DOHH2 (cell line): ENCODE results near the gene MAGI1.

Source experiments
- H3F3A ChIP-seq: fragments of 200-600 bp; sonication (generic), shearing (Covaris generic); 2 replicates; pipeline ENCODE4 v1.6.0; 2016; ENCODE audit warnings: antibody characterized with exemption, mild to moderate bottlenecking; ENCODE audit not compliant: control insufficient read depth, insufficient read depth
- H3K27ac ChIP-seq: fragments of 200-600 bp; sonication (generic); 2 replicates; pipeline ENCODE4 v1.5.1; 2014; ENCODE audit warnings: low read depth, mild to moderate bottlenecking, low read length, moderate library complexity
- H3K27me3 ChIP-seq: fragments of 200-600 bp; sonication (generic); 2 replicates; pipeline ENCODE4 v1.6.1; 2014; ENCODE audit warnings: mild to moderate bottlenecking, low read length, mixed read lengths; ENCODE audit not compliant: control insufficient read depth
- H3K36me3 ChIP-seq: fragments of 200-600 bp; sonication (generic); 2 replicates; pipeline ENCODE4 v1.6.1; 2014; ENCODE audit warnings: mild to moderate bottlenecking, low read length, moderate library complexity, mixed read lengths; ENCODE audit not compliant: control insufficient read depth
- H3K4me1 ChIP-seq: fragments of 200-600 bp; sonication (generic); 2 replicates; pipeline ENCODE4 v1.6.1; 2014; ENCODE audit warnings: mild to moderate bottlenecking, low read length, mixed read lengths; ENCODE audit not compliant: control insufficient read depth
- H3K4me2 ChIP-seq: fragments of 200-600 bp; sonication (generic); 2 replicates; pipeline ENCODE4 v1.6.0; 2014; ENCODE audit warnings: mild to moderate bottlenecking, low read length, moderate library complexity
- H3K4me3 ChIP-seq: fragments of 200-600 bp; sonication (generic); 2 replicates; pipeline ENCODE4 v1.5.1; 2014; ENCODE audit warnings: mild to moderate bottlenecking, low read length, mixed read lengths
- H3K79me2 ChIP-seq: fragments of 200-600 bp; sonication (generic); 2 replicates; pipeline ENCODE4 v1.6.1; 2014; ENCODE audit warnings: mild to moderate bottlenecking, low read length, mixed read lengths; ENCODE audit not compliant: control insufficient read depth
- H3K9me2 ChIP-seq: fragments of 200-600 bp; sonication (generic); replicated peaks from 2 replicates; pipeline ENCODE4 v1.6.1; 2014; ENCODE audit warnings: mild to moderate bottlenecking, low read length, mixed read lengths; ENCODE audit not compliant: control insufficient read depth
- H3K9me3 ChIP-seq: fragments of 200-600 bp; sonication (generic); 2 replicates; pipeline ENCODE4 v1.6.1; 2014; ENCODE audit warnings: antibody characterized with exemption, low read length, mixed read lengths; ENCODE audit not compliant: control insufficient read depth, insufficient read depth
- H4K20me1 ChIP-seq: fragments of 200-600 bp; sonication (generic); 2 replicates; pipeline ENCODE4 v1.6.0; 2014; ENCODE audit warnings: low read depth, mild to moderate bottlenecking, antibody characterized with exemption, low read length, moderate library complexity; ENCODE audit not compliant: control insufficient read depth, insufficient read depth
- CTCF ChIP-seq: fragments of 200-600 bp; sonication (generic); IDR thresholded peaks from one replicate; pipeline ENCODE4 v1.5.1; 2014; ENCODE audit warnings: antibody characterized with exemption, mild to moderate bottlenecking, low read depth, low read length; ENCODE audit not compliant: poor library complexity, severe bottlenecking
- EZH2phosphoT487 ChIP-seq: fragments of 200-600 bp; sonication (generic); IDR thresholded peaks from 2 replicates; pipeline ENCODE4 v1.6.1; 2017; ENCODE audit warnings: borderline replicate concordance, mild to moderate bottlenecking, antibody characterized with exemption, low read length, moderate library complexity, mixed read lengths

Gene MAGI1

GRCh38 chr3:65445573-65446169 lies 593.0 kb downstream of the MAGI1 start:
- Histone ChIP-seq H3K36me3 (no peaks in the 10 kb centered on the region), H3K4me2 (no peak overlapping the region), H3K27me3 (no peaks in the 10 kb centered on the region), H3F3A (no peaks in the 10 kb centered on the region), H3K9me2 (no peaks in the 10 kb centered on the region), H4K20me1 (no peaks in the 10 kb centered on the region), H3K4me3 (no peak overlapping the region), H3K9me3 (no peaks in the 10 kb centered on the region), H3K79me2 (no peaks in the 10 kb centered on the region), H3K4me1 (no peaks in the 10 kb centered on the region), H3K27ac (no peak overlapping the region)
- TF ChIP-seq EZH2phosphoT487 (no peak), CTCF (no peak)

- TF ChIP-seq EZH2phosphoT487 (no peak), CTCF (no peak)
- no peak overlapping the region for H3K4me2 ChIP-seq
- no peaks in the 10 kb centered on the region for H3K36me3 ChIP-seq
These were observed 594.3 kb downstream of the MAGI1 start for GRCh38 chr3:65444447-65444815.

GRCh38 chr3:65443739-65444446 lies 594.8 kb downstream of the MAGI1 start:
- H3K9me3 ChIP-seq: no peaks in the 10 kb centered on the region
- no peaks in the 10 kb centered on the region for H3K36me3 ChIP-seq
- no peak overlapping the region for H3K4me2 ChIP-seq
- TF ChIP-seq CTCF: no peak
- H3K27ac ChIP-seq: no peak overlapping the region
- no peak overlapping the region for H3K4me3 ChIP-seq
- H3K9me2 ChIP-seq: no peaks in the 10 kb centered on the region
- no peaks in the 10 kb centered on the region for H4K20me1 ChIP-seq
- no peaks in the 10 kb centered on the region for H3K79me2 ChIP-seq
- H3F3A ChIP-seq: no peaks in the 10 kb centered on the region
- no peaks in the 10 kb centered on the region for H3K4me1 ChIP-seq
- no peaks in the 10 kb centered on the region for H3K27me3 ChIP-seq

More at GRCh38 chr3:65444447-65444815, 594.3 kb downstream of the MAGI1 start:
- H3K79me2 ChIP-seq: no peaks in the 10 kb centered on the region
- no peaks in the 10 kb centered on the region for H3K4me1 ChIP-seq
- no peak overlapping the region for H3K27ac ChIP-seq
- no peaks in the 10 kb centered on the region for H3K9me3 ChIP-seq
- H3F3A ChIP-seq: no peaks in the 10 kb centered on the region
- H3K9me2 ChIP-seq: no peaks in the 10 kb centered on the region
- no peak overlapping the region for H3K4me3 ChIP-seq
- H4K20me1 ChIP-seq: no peaks in the 10 kb centered on the region
- no peaks in the 10 kb centered on the region for H3K27me3 ChIP-seq
